H9 (cell line): ENCODE data around the gene FAM217B. TPM values are rescaled to one million over a fixed set of nuclear protein-coding genes. Genes with fewer than 3 reads are reported as not detected.

Source experiments
- DNase-seq: peaks from one replicate; pipeline ENCODE4 v3.0.0-alpha.2; 2017
- H2AFZ ChIP-seq: one replicate; pipeline ENCODE4 v1.6.1; 2013; ENCODE audit warnings: mild to moderate bottlenecking, low read length, control low read depth, moderate library complexity
- H2AK5ac ChIP-seq: 2 replicates; pipeline ENCODE4 v1.6.1; 2013; ENCODE audit warnings: low read length, control low read depth, mixed read lengths; ENCODE audit not compliant: insufficient read length
- H2BK120ac ChIP-seq: one replicate; pipeline ENCODE4 v1.6.1; 2013; ENCODE audit warnings: low read depth, mild to moderate bottlenecking, low read length, control low read depth, inconsistent platforms; ENCODE audit not compliant: poor library complexity, severe bottlenecking
- H2BK12ac ChIP-seq: 2 replicates; pipeline ENCODE4 v1.6.1; 2013; ENCODE audit warnings: low read length, control low read depth, mixed read lengths, low read depth; ENCODE audit not compliant: insufficient read length
- H2BK15ac ChIP-seq: 2 replicates; pipeline ENCODE4 v1.6.1; 2013; ENCODE audit warnings: low read depth, low read length, control low read depth
- H2BK20ac ChIP-seq: one replicate; pipeline ENCODE4 v1.6.1; 2013; ENCODE audit warnings: low read depth, mild to moderate bottlenecking, low read length, control low read depth, inconsistent platforms; ENCODE audit not compliant: poor library complexity, severe bottlenecking
- H2BK5ac ChIP-seq: 2 replicates; pipeline ENCODE4 v1.6.1; 2013; ENCODE audit warnings: low read length, control low read depth, mixed read lengths; ENCODE audit not compliant: insufficient read length
- H3K14ac ChIP-seq: 2 replicates; pipeline ENCODE4 v1.6.1; 2013; ENCODE audit warnings: low read length, control low read depth; ENCODE audit not compliant: insufficient read depth
- H3K18ac ChIP-seq: 2 replicates; pipeline ENCODE4 v1.6.1; 2013; ENCODE audit warnings: low read depth, mild to moderate bottlenecking, mixed read lengths, low read length, control low read depth; ENCODE audit not compliant: insufficient read length
- H3K23ac ChIP-seq: 2 replicates; pipeline ENCODE4 v1.6.1; 2013; ENCODE audit warnings: low read length, control low read depth, mixed read lengths, low read depth; ENCODE audit not compliant: insufficient read length
- H3K23me2 ChIP-seq: 2 replicates; pipeline ENCODE4 v1.6.1; 2013; ENCODE audit warnings: low read depth, mild to moderate bottlenecking, mixed read lengths, low read length, control low read depth; ENCODE audit not compliant: insufficient read length, poor library complexity, severe bottlenecking
- H3K27ac ChIP-seq: 2 replicates; pipeline ENCODE4 v1.5.1; 2013; ENCODE audit warnings: low read length, control low read depth, mixed read lengths, low read depth; ENCODE audit not compliant: insufficient read length
- H3K27me3 ChIP-seq: 2 replicates; pipeline ENCODE4 v1.6.1; 2013; ENCODE audit warnings: low read length, control low read depth, inconsistent platforms; ENCODE audit not compliant: insufficient read depth
- H3K4ac ChIP-seq: 2 replicates; pipeline ENCODE4 v1.6.1; 2013; ENCODE audit warnings: low read depth, mild to moderate bottlenecking, control low read depth, inconsistent platforms, low read length, moderate library complexity
- H3K4me1 ChIP-seq: 2 replicates; pipeline ENCODE4 v1.6.1; 2013; ENCODE audit warnings: low read length, control low read depth, inconsistent platforms; ENCODE audit not compliant: insufficient read depth
- H3K4me2 ChIP-seq: 2 replicates; pipeline ENCODE4 v1.6.1; 2013; ENCODE audit warnings: low read length, control low read depth, mixed read lengths; ENCODE audit not compliant: insufficient read length, insufficient read depth
- H3K56ac ChIP-seq: 2 replicates; pipeline ENCODE4 v1.6.1; 2013; ENCODE audit warnings: low read depth, mild to moderate bottlenecking, mixed read lengths, low read length, control low read depth; ENCODE audit not compliant: insufficient read length
- H3K79me1 ChIP-seq: 2 replicates; pipeline ENCODE4 v1.6.1; 2013; ENCODE audit warnings: low read depth, mild to moderate bottlenecking, moderate library complexity, low read length, control low read depth, inconsistent platforms; ENCODE audit not compliant: insufficient read depth, poor library complexity, severe bottlenecking
- H3K79me2 ChIP-seq: 2 replicates; pipeline ENCODE4 v1.6.1; 2013; ENCODE audit warnings: low read length, control low read depth, inconsistent platforms; ENCODE audit not compliant: insufficient read depth
- H3K9ac ChIP-seq: 2 replicates; pipeline ENCODE4 v1.6.1; 2013; ENCODE audit warnings: low read length, control low read depth, mixed read lengths; ENCODE audit not compliant: insufficient read length; ENCODE audit errors: extremely low read depth
- H3K9me3 ChIP-seq: one replicate; pipeline ENCODE4 v1.6.1; 2013; ENCODE audit warnings: low read depth, low read length, inconsistent platforms; ENCODE audit not compliant: control insufficient read depth
- H3T11ph ChIP-seq: one replicate; pipeline ENCODE4 v1.6.1; 2013; ENCODE audit warnings: mild to moderate bottlenecking, low read length, control low read depth, inconsistent platforms
- H4K20me1 ChIP-seq: one replicate; pipeline ENCODE4 v1.6.1; 2013; ENCODE audit not compliant: control insufficient read depth, insufficient read length, insufficient read depth
- H4K5ac ChIP-seq: 2 replicates; pipeline ENCODE4 v1.6.1; 2013; ENCODE audit warnings: low read depth, mild to moderate bottlenecking, mixed read lengths, low read length, control low read depth; ENCODE audit not compliant: insufficient read length
- H4K8ac ChIP-seq: replicated peaks from 2 replicates; pipeline ENCODE4 v1.6.1; 2013; ENCODE audit warnings: low read length, control low read depth, mixed read lengths, low read depth; ENCODE audit not compliant: insufficient read length
- H4K91ac ChIP-seq: 2 replicates; pipeline ENCODE4 v1.6.1; 2013; ENCODE audit warnings: low read depth, mild to moderate bottlenecking, moderate library complexity, mixed read lengths, low read length, control low read depth; ENCODE audit not compliant: insufficient read length
- H3K27ac Mint-ChIP-seq, 3 experiments: 2 replicates in 2 of 3; 3 replicates in 1 of 3; pipeline ENCODE4 v1.8.0; 2020 to 2021; ENCODE audit warnings: mixed read lengths in 3 of 3, mild to moderate bottlenecking in 1 of 3, moderate library complexity in 1 of 3
- H3K27me3 Mint-ChIP-seq: 2 replicates; pipeline ENCODE4 v1.8.0; 2021; ENCODE audit warnings: low read depth, mild to moderate bottlenecking, moderate library complexity, mixed read lengths
- H3K36me3 Mint-ChIP-seq, 3 experiments: 2 replicates in 2 of 3; 3 replicates in 1 of 3; pipeline ENCODE4 v1.8.0; 2020 to 2021; ENCODE audit warnings: low read depth in 3 of 3, mixed read lengths in 3 of 3; ENCODE audit not compliant: insufficient read depth in 1 of 3
- H3K4me1 Mint-ChIP-seq, 2 experiments: 2 replicates each; pipeline ENCODE4 v1.8.0; 2020; ENCODE audit warnings: mixed read lengths in 2 of 2
- H3K4me3 Mint-ChIP-seq, 2 experiments: 2 replicates in 1 of 2; 3 replicates in 1 of 2; pipeline ENCODE4 v1.8.0; 2020 to 2021; ENCODE audit warnings: mild to moderate bottlenecking in 2 of 2, mixed read lengths in 2 of 2, moderate library complexity in 1 of 2
- H3K9me3 Mint-ChIP-seq, 2 experiments: 2 replicates in 1 of 2; 3 replicates in 1 of 2; pipeline ENCODE4 v1.8.0; 2020; ENCODE audit warnings: mild to moderate bottlenecking in 2 of 2, mixed read lengths in 2 of 2, moderate library complexity in 1 of 2
- CTCF ChIP-seq: fragments of 200-600 bp; sonication (generic); conservative IDR thresholded peaks from 3 replicates; pipeline ENCODE4 v1.8.0; 2021; ENCODE audit warnings: antibody characterized with exemption, mild to moderate bottlenecking
- WGBS: extraction: QIAGEN DNeasy Blood & Tissue Kit; methylation state at CpG from one replicate; pipeline ENCODE4 v1.1.7; 2013; ENCODE audit warnings: missing lambda C conversion rate, low lambda C conversion rate, mixed read lengths; ENCODE audit not compliant: insufficient read length; ENCODE audit errors: extremely low coverage; 5-methylcytosine and 5-hydroxymethylcytosine counted together
- total RNA-seq: library from RNA; stranded (reverse); gene quantifications from 2 replicates; pipeline ENCODE4 v1.2.1, GENCODE V29; 2021

Gene FAM217B
- total RNA-seq, 1 experiment from 2014 or later: 24.5 TPM

DNA sequence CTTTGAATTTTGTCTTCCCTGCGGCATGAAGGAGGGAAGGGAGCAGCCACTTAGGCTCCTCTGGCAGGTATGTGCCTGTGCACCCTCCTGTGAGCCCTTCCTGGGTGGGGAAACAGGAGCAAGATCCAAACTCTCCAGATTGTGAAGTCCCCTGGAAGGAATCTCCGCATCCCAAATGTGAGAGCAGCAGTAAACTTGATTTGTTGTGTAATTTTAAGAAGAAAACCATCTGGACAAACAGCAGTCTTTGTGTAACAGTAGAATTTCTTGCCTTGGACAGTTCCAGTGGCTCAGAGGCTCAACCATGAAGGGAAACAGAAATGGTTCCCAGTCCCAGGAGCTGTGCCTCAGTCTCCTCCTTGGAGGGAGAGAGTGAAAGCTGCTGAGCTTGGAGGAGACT, 57.7 kb downstream of the FAM217B start:
- Histone ChIP-seq H3T11ph (no peak overlapping the region), H4K91ac (no peak overlapping the region), H4K20me1 (no peaks in the 10 kb centered on the region), H3K56ac (no peak overlapping the region), H2BK5ac (no peak overlapping the region), H2BK15ac (no peak overlapping the region), H3K18ac (no peak overlapping the region), H3K27me3 (no peaks in the 10 kb centered on the region), H4K5ac (no peak overlapping the region), H3K4me1 (no peaks in the 10 kb centered on the region), H3K4ac (no peak overlapping the region), H2BK20ac (no peak overlapping the region), H3K79me2 (no peaks in the 10 kb centered on the region), H3K9ac (no peak overlapping the region), H3K14ac (no peak overlapping the region), H2BK120ac (no peak overlapping the region), H2AFZ (no peak overlapping the region), H2AK5ac (no peak overlapping the region), H3K4me2 (no peak overlapping the region), H3K23ac (no peak overlapping the region), H3K23me2 (peaks cover 8% of the 10 kb centered on the region), H3K79me1 (no peaks in the 10 kb centered on the region), H3K27ac (no peak overlapping the region), H4K8ac (no peak overlapping the region), H3K9me3 (no peaks in the 10 kb centered on the region), H2BK12ac (no peak overlapping the region)
- peaks cover 0 to 2% of the 10 kb centered on the region in 2 experiments; a peak in 1 of 5 replicates for H3K9me3 Mint-ChIP-seq
- peaks cover 2% of the 10 kb centered on the region; the same call in 1 of the 2 replicates for H3K27me3 Mint-ChIP-seq
- DNase-seq: no peak
- H3K27ac Mint-ChIP-seq: no peak overlapping the region
- WGBS: no CpG with 5 or more reads among the region's 2 CpGs
- no peaks in the 10 kb centered on the region for H3K36me3 Mint-ChIP-seq
- no peak for TF ChIP-seq CTCF
- peaks cover 29% of the 10 kb centered on the region in 2 experiments for H3K4me1 Mint-ChIP-seq
- no peak overlapping the region for H3K4me3 Mint-ChIP-seq

Other genes starting within 250 kb of the FAM217B start
- gene SYCP2, start 6.8 kb upstream of the FAM217B start, total RNA-seq: 0.70 and 0.94 TPM in 2 replicates
- gene PPP1R3D, start 84 bp upstream of the FAM217B start, total RNA-seq: 3.1 and 3.2 TPM in 2 replicates
- 0.79 and 0.97 TPM in 2 replicates for gene CDH26, start 18.0 kb downstream of the FAM217B start, total RNA-seq